Measurements from ENCODE around the gene RPS25. TPM values are rescaled to one million over a fixed set of nuclear protein-coding genes. Genes with fewer than 3 reads are reported as not detected.
"Not testable (repeated sequence)": the region's sequence is repeated elsewhere in the genome, so short reads cannot be mapped to it uniquely, and the experiment has no call there.

RPS25 gene
- total RNA-seq, 1 donor from 2014 or later = 413 TPM

DNA sequence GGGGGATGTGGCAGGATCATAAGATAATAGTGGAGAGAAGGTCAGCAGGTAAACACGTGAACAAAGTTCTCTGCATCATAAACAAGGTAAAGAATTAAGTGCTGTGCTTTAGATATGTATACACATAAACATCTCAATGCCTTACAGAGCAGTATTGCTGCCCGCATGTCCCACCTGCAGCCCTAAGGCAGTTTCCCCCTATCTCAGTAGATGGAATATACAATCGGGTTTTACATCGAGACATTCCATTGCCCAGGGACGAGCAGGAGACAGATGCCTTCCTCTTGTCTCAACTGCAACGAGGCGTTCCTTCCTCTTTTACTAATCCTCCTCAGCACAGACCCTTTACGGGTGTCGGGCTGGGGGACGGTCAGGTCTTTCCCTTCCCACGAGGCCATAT lies 21.3 kb upstream of the RPS25 start:
- not testable (repeated sequence) for DNase-seq (ENCODE audit: low read depth in 2 of 2)

GRCh38 chr11:119038884-119039283 lies 20.7 kb upstream of the RPS25 start:
- DNase-seq (ENCODE audit: low read depth in 2 of 2) = no peak

- no peak for DNase-seq (ENCODE audit: low read depth in 2 of 2)
Observed at GRCh38 chr11:119034813-119035212, 16.7 kb upstream of the RPS25 start.

GRCh38 chr11:119033421-119033820 lies 15.3 kb upstream of the RPS25 start:
- not testable (repeated sequence) for DNase-seq (ENCODE audit: low read depth in 2 of 2)

GRCh38 chr11:119031912-119032280 lies 13.8 kb upstream of the RPS25 start:
- DNase-seq (ENCODE audit: low read depth in 2 of 2) = no peak

- DNase-seq (ENCODE audit: low read depth in 2 of 2) = peak; percentile 98 to 99
Observed at GRCh38 chr11:119030329-119031047, 12.3 kb upstream of the RPS25 start, which contains the start of gene SLC37A4. TSS of gene SLC37A4 (minus strand) at chr11:119030877.

GRCh38 chr11:119030029-119030328 lies 11.8 kb upstream of the RPS25 start:
- no peak for DNase-seq (ENCODE audit: low read depth in 2 of 2)

DNA sequence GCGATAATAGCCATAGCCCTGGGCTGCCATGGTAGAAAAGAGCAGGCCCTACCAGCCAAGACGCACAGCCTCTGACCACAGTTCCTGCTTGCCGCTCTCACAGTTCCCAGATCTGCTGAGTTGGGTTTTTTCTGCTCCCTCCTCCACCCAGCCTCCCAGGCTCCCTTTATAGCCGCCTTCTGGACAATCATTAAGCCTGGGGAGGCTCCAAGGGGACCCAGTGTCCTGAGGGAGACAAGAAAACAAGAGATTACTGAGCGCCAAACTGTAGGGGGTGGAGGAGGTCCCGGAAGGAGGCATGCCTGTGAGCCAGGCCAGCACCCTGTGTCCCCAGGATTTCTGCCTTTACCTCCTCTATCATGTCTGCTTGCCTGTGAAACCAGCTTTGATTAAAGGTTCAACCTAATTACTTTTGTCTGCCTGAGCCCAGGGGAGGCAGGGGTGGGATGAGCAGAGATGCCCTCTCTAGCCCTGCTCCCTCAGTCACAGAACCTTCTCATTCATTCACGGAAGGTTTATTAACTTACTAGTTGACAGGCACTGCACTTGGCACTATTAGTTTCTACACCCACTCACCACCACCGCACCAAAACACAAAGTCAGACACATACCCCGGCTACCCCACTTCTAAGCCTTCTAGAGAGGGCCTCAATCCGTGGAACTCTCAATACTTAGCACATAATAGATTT lies 11.3 kb upstream of the RPS25 start:
- no peak for DNase-seq (ENCODE audit: low read depth in 2 of 2)

DNA sequence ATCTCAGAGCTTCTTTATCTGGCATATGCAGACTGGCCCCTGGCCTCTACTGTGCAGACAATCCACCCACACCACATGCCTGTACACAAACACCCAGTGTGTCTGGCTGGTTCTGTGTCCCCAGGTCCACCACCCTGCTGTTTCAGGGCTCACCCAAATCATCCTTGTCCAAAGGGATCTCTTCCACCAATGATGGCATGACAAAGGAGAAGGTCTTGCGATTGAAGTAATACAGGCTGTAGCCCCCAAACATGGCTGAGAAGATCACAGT lies 10.9 kb upstream of the RPS25 start:
- no peak for DNase-seq (ENCODE audit: low read depth in 2 of 2)

DNA sequence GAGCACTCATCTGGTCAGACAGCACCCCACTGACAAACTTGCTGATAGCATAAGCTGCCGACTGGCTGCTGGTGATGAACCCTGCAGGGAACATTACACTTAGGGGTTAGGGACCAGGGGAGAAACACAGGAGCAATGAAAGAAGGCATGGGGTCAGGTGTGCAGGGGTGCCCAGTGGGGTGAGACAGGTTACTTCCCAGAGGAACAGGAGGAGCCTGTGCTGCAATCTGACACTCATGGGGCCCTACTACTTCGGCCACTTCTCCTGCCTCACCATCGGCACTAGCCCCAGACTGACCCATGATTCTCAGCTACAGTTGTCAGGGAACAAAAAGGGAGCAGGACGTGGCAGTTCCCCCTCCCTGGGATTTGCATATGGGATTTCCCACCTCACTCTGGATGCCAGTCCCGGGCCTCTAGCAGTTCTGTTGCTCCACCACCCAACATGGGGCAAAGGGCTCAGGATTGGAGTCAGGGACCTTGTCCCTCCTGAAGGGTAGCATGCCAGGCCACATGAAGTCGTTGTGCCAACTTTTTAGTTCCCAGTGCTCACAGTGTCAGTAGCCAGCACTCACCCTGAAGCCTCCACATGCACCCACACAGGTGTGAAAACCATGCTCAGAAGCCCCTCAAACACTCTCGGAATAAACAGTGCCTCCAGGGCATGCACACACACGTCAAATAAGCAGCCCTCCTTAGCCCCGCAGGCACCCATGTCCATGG lies 10.4 kb upstream of the RPS25 start:
- no peak for DNase-seq (ENCODE audit: low read depth in 2 of 2)

DNA sequence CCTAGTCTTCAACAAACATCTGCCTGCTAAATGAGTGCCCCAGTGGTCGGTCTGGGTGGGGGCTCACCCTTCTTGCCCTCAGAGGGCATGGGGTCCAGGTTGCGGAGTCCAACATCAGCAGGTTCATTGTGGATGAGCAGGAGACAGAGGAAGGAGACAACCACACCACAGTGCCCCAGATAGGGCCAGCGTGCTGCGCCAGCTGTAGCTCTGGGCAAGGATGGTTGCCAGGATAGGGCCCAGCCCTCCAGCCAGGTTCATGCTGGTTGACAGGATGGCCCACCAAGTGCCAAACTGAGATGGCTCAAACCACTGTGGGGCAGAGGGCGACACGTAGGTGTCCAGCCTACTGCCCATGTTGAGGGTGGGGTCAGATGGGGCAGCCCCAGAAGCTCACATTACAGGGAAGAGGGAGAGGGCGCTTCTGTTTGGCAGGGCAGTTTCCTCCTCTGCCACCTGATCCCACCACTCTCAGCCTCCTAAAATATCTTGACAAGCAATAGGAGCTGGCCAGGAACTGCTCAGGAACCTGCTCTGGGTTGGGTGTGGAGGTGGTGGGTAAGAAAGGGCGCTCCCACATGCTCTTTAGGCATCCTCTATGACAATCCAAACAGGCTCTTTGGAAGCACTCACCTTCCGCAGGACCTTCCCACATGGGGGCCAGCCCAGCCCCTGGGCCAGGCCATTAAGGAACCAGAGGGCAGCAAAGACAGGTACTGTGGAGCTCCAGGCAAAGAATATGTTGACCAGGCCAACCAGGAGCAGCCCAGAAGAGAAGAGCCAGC lies 9.6 kb upstream of the RPS25 start:
- no peak for DNase-seq (ENCODE audit: low read depth in 2 of 2)

DNA sequence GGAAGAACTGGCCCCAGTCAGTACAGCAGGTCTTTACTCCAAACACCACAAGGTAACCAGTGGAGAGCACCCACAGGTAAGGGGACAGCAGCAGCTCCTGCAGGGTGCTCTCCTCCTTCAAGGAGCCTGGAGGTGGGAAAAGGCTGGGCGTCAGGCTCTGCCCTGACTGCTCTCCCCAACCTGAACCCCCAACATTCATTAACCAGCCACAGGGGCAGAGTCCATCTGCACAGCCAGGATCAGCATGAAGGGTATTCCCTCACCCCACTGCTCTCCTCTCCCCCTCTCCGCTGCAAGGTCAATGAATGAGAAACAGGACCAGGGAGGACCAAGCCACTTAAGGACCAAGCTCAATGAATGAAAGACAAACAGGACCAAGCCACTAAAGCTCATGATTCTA lies 8.8 kb upstream of the RPS25 start:
- no peak for DNase-seq (ENCODE audit: low read depth in 2 of 2)

- DNase-seq (ENCODE audit: low read depth in 2 of 2) = no peak
Observed at GRCh38 chr11:119025978-119026766, 8.0 kb upstream of the RPS25 start.

DNA sequence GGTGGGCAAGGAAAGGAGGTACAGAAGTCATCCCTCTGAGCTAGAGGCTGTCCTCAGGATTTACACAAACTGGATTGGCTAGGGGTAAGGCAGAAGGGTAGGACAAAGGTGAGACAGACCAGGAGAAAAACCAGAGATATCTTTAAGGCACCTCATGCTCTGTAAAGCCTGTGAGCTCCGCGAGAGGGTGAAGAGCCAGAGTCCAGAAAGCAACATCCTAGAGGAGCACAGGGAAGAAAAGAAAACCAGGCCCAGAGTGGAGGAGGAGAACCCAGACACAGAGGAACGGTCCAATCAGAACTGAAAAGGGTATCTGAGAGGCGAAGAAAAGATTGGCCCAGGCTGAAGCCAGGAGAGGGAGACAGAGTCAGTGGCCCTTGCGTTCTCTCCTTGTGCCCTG lies 7.4 kb upstream of the RPS25 start:
- no peak for DNase-seq (ENCODE audit: low read depth in 2 of 2)

GRCh38 chr11:119025099-119025473 lies 6.9 kb upstream of the RPS25 start:
- DNase-seq (ENCODE audit: low read depth in 2 of 2) = peak in 1 of 2 donors; percentile 11

DNA sequence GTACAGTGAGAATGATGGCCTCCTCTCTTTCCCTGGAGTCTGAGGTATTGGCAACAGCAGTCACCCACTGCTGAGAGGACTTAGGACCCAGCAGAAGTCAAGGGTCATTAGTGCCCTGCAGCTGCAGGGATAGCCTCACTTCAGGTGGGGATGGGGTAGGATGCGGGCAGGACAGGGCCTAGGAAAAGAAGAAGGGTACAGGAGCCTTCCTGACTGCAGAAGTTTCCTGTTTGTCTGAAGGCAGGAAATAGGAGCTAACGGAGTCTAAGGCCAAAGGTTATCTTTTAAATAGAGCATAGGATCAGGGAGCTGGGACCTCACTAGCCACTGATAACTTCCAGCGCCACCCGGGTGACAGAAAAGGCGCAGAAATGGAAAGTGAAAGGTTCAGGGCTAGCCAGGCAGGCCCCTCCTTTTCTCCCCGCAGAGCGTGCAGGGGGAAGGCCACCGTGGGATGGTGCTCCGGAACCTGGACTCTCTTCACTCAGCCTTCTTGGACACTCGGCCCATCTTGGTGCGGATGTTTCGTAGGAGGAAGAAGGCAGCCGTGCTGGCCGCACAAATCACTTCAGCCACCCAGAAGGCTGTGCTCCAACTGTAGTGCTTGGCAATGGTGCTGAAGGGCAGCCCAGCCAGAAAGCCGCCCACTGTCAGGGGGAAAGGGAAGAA lies 6.4 kb upstream of the RPS25 start:
- peak; percentile 12 to 50 for DNase-seq (ENCODE audit: low read depth in 2 of 2)

- no peak for DNase-seq (ENCODE audit: low read depth in 2 of 2)
Observed at GRCh38 chr11:119023741-119024140, 5.6 kb upstream of the RPS25 start.

DNA sequence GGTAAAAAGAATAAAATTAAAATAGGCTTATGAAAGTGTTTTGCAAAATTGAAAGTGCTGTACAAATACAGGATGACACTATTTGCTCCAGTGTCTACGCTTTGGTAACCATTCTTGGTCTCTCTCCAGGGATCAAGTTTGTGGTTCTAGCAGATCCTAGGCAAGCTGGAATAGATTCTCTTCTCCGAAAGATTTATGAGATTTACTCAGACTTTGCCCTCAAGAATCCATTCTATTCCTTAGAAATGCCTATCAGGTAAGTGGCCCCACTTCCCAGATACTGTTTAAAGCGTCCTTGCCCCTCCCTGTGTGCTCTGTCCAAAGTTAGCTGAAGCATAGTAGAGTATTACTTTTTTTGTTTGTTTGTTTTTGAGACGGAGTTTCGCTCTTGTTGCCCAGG lies 3.5 kb upstream of the RPS25 start:
- no peak for DNase-seq (ENCODE audit: low read depth in 2 of 2)

- no peak for DNase-seq (ENCODE audit: low read depth in 2 of 2)
Observed at GRCh38 chr11:119019996-119020395, 1.9 kb upstream of the RPS25 start.

DNA sequence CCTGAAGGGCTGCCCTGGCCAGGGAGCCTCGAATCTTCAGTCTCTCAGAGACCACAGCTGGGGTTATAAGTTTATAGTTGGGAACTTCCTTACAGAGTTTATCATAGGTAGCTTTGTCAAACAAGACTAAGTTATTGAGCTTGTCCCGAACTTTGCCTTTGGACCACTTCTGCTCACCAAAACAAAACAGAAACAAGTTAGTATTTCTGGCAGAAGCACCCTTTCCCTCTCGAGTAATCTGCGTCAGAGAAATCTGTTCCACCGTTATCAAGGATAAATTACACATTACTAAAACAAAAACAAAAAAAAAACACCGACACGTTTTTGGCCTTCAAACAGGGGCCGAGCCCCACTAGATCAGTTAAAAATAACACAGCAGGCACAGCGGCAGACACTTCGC lies 766 bp downstream of the RPS25 start:
- DNase-seq (ENCODE audit: low read depth in 2 of 2) = peak; percentile 17 to 19

All from lung microvascular endothelial cell (primary cell).